A204.1 (cell line): ENCODE measurements around the gene LRPAP1.
"Not testable (repeated sequence)": the region's sequence is repeated elsewhere in the genome, so short reads cannot be mapped to it uniquely, and the experiment has no call there.

Experiments used
- FAIRE-seq: peaks from 2 replicates; lab custom pipeline; 2012; peaks lifted over from hg19 to GRCh38; lab: Jason Lieb, UNC

The LRPAP1 gene

GRCh38 chr4:3518511-3518880 is 13.7 kb downstream of the LRPAP1 start:
- FAIRE-seq: no peak

GRCh38 chr4:3517731-3518510 is 14.3 kb downstream of the LRPAP1 start:
- FAIRE-seq: no peak

- no peak for FAIRE-seq
Measured at GRCh38 chr4:3516836-3517730, 15.1 kb downstream of the LRPAP1 start.

- no peak for FAIRE-seq
Measured at GRCh38 chr4:3516061-3516835, 16.0 kb downstream of the LRPAP1 start.

GRCh38 chr4:3515646-3516045 is 16.6 kb downstream of the LRPAP1 start:
- no peak for FAIRE-seq

- FAIRE-seq: no peak
Measured at GRCh38 chr4:3514806-3515501, 17.3 kb downstream of the LRPAP1 start.

- FAIRE-seq: no peak
Measured at GRCh38 chr4:3514221-3514780, 17.9 kb downstream of the LRPAP1 start.

- no peak for FAIRE-seq
Measured at GRCh38 chr4:3513807-3514206, 18.4 kb downstream of the LRPAP1 start.

GRCh38 chr4:3512719-3513118 is 19.5 kb downstream of the LRPAP1 start:
- FAIRE-seq: no peak

- no peak for FAIRE-seq
Measured at GRCh38 chr4:3512279-3512678, 19.9 kb downstream of the LRPAP1 start.

- not testable (repeated sequence) for FAIRE-seq
Measured at GRCh38 chr4:3511601-3512000, 20.6 kb downstream of the LRPAP1 start.

GRCh38 chr4:3511187-3511586 is 21.0 kb downstream of the LRPAP1 start:
- no peak for FAIRE-seq

GRCh38 chr4:3510481-3510880 is 21.7 kb downstream of the LRPAP1 start:
- FAIRE-seq: no peak

- no peak for FAIRE-seq
Measured at GRCh38 chr4:3508542-3508941, 23.7 kb downstream of the LRPAP1 start.

GRCh38 chr4:3505231-3505630 is 27.0 kb downstream of the LRPAP1 start:
- no peak for FAIRE-seq

GRCh38 chr4:3502941-3503936 is 29.0 kb downstream of the LRPAP1 start:
- no peak for FAIRE-seq

GRCh38 chr4:3501825-3502425 is 30.3 kb downstream of the LRPAP1 start:
- no peak for FAIRE-seq

- no peak for FAIRE-seq
Measured at GRCh38 chr4:3501126-3501824, 30.9 kb downstream of the LRPAP1 start.

- no peak for FAIRE-seq
Measured at GRCh38 chr4:3500634-3501101, 31.6 kb downstream of the LRPAP1 start.
